Effector memory CD8-positive, alpha-beta T cell (primary cell): ENCODE measurements around the gene SOS2.

Source experiments
- ATAC-seq: fragments of 150-1000 bp; cut with Tn5 transposase; replicated peaks from 2 replicates; pipeline ENCODE4 v1.10.0; 2021; ENCODE audit warnings: mild to moderate bottlenecking, moderate library complexity
- DNase-seq, 3 experiments: peaks; one replicate each; pipeline ENCODE4 v3.0.0; 2021
- H3K27ac Mint-ChIP-seq, 2 donors: one replicate each; pipeline ENCODE4 v1.8.0; 2022; ENCODE audit warnings: mild to moderate bottlenecking in 2 of 2, mixed read lengths in 2 of 2, moderate library complexity in 2 of 2
- H3K27me3 Mint-ChIP-seq, 2 donors: one replicate each; pipeline ENCODE4 v1.8.0; 2022; ENCODE audit warnings: mixed read lengths in 2 of 2
- H3K36me3 Mint-ChIP-seq: one replicate; pipeline ENCODE4 v1.8.0; 2022; ENCODE audit warnings: mild to moderate bottlenecking, moderate library complexity, mixed read lengths; ENCODE audit not compliant: insufficient read depth
- H3K4me1 Mint-ChIP-seq, 2 donors: one replicate each; pipeline ENCODE4 v1.8.0; 2022; ENCODE audit warnings: low read depth in 2 of 2, mixed read lengths in 2 of 2
- H3K4me3 Mint-ChIP-seq, 2 donors: one replicate each; pipeline ENCODE4 v1.8.0; 2022; ENCODE audit warnings: mild to moderate bottlenecking in 2 of 2, mixed read lengths in 2 of 2, moderate library complexity in 2 of 2
- H3K9me3 Mint-ChIP-seq, 2 donors: one replicate each; pipeline ENCODE4 v1.8.0; 2022; ENCODE audit warnings: mixed read lengths in 2 of 2

Gene SOS2

GRCh38 chr14:50242096-50242495 is 10.7 kb upstream of the SOS2 start:
- H3K4me3 Mint-ChIP-seq = no peak overlapping the region
- DNase-seq = no peak
- no peak for ATAC-seq
- no peaks in the 10 kb centered on the region for H3K27me3 Mint-ChIP-seq
- no peaks in the 10 kb centered on the region for H3K9me3 Mint-ChIP-seq
- H3K36me3 Mint-ChIP-seq = peaks cover 4% of the 10 kb centered on the region
- no peak overlapping the region for H3K27ac Mint-ChIP-seq
- H3K4me1 Mint-ChIP-seq = no peaks in the 10 kb centered on the region

- H3K4me3 Mint-ChIP-seq = no peak overlapping the region
- ATAC-seq (no peak), DNase-seq (no peak)
- H3K4me1 Mint-ChIP-seq = peaks cover 2 to 5% of the 10 kb centered on the region in 2 donors
- H3K36me3 Mint-ChIP-seq = peaks cover 7% of the 10 kb centered on the region
- H3K27ac Mint-ChIP-seq = no peak overlapping the region
- no peaks in the 10 kb centered on the region for H3K27me3 Mint-ChIP-seq
- H3K9me3 Mint-ChIP-seq = no peaks in the 10 kb centered on the region
Measured at GRCh38 chr14:50237427-50237826, 6.0 kb upstream of the SOS2 start.

DNA sequence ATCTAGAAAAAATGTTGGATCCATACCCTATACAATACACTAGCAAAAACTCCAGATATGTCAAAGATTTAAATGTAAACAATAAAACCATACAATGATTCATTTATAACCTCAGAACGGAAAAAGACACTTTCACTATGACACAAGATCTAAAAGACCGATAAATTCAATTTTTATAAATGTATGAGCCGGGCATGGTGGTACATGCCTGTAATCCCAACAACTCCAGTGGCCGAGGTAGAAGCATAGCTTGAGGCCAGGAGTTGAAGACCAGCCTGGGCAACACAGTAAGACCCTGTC is 2.5 kb upstream of the SOS2 start:
- ATAC-seq = no peak
- H3K27ac Mint-ChIP-seq = peak overlapping the region in 1 of 2 donors; percentile 65
- H3K4me3 Mint-ChIP-seq = peak overlapping the region; percentile 38 to 45
- H3K9me3 Mint-ChIP-seq = no peaks in the 10 kb centered on the region
- H3K4me1 Mint-ChIP-seq = peaks cover 14 to 27% of the 10 kb centered on the region in 2 donors
- H3K36me3 Mint-ChIP-seq = peaks cover 19% of the 10 kb centered on the region
- no peaks in the 10 kb centered on the region for H3K27me3 Mint-ChIP-seq
- no peak for DNase-seq

GRCh38 chr14:50233166-50233950 is 2.0 kb upstream of the SOS2 start:
- Mint-ChIP-seq H3K4me1 (peaks cover 18 to 30% of the 10 kb centered on the region in 2 donors), H3K36me3 (peaks cover 23% of the 10 kb centered on the region), H3K4me3 (peak overlapping the region; percentile 38 to 45), H3K27me3 (no peaks in the 10 kb centered on the region), H3K9me3 (no peaks in the 10 kb centered on the region), H3K27ac (peak overlapping the region in 1 of 2 donors; percentile 65)
- ATAC-seq = no peak
- DNase-seq = no peak

DNA sequence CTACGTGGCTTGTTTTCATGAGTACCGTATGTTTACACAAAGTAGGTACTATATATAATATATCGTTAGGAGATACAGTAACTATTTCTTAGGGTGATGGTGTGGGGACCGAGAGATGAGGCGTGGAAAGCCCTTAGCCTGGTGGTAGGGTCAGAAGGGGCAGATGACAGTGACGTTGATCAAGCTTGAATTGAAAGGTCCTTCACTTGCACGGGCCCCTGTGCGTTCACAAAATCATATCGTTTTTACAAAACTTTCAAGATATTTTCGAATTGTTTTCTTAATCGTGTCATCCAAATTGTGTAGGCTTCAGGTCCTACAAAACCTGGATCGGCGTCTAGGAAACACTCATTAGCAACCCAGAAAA is 881 bp upstream of the SOS2 start:
- H3K27ac Mint-ChIP-seq = peak overlapping the region; percentile 81 to 91
- no peaks in the 10 kb centered on the region for H3K27me3 Mint-ChIP-seq
- no peak for DNase-seq
- H3K36me3 Mint-ChIP-seq = peaks cover 23% of the 10 kb centered on the region
- no peaks in the 10 kb centered on the region for H3K9me3 Mint-ChIP-seq
- no peak for ATAC-seq
- H3K4me3 Mint-ChIP-seq = peak overlapping the region; percentile 77 to 92
- peaks cover 19 to 30% of the 10 kb centered on the region in 2 donors for H3K4me1 Mint-ChIP-seq

- Mint-ChIP-seq H3K27me3 (no peaks in the 10 kb centered on the region), H3K4me1 (peaks cover 30 to 40% of the 10 kb centered on the region in 2 donors)
- DNase-seq = peak; percentile 20 to 53 (median 29)
Measured at GRCh38 chr14:50230701-50231474, 490 bp downstream of the SOS2 start.

GRCh38 chr14:50230401-50230700 is 1.0 kb downstream of the SOS2 start:
- DNase-seq (no peak), ATAC-seq (no peak)
- peaks cover 23% of the 10 kb centered on the region for H3K36me3 Mint-ChIP-seq
- peak overlapping the region; percentile 77 to 92 for H3K4me3 Mint-ChIP-seq
- H3K4me1 Mint-ChIP-seq = peaks cover 32 to 46% of the 10 kb centered on the region in 2 donors
- H3K9me3 Mint-ChIP-seq = no peaks in the 10 kb centered on the region
- peak overlapping the region; percentile 78 to 96 for H3K27ac Mint-ChIP-seq
- no peaks in the 10 kb centered on the region for H3K27me3 Mint-ChIP-seq

More at GRCh38 chr14:50230701-50231474, 490 bp downstream of the SOS2 start:
- Mint-ChIP-seq H3K4me3 (peak overlapping the region; percentile 77 to 92), H3K36me3 (peaks cover 23% of the 10 kb centered on the region), H3K27ac (peak overlapping the region; percentile 78 to 96), H3K9me3 (no peaks in the 10 kb centered on the region)
- ATAC-seq = peak; percentile 17

DNA sequence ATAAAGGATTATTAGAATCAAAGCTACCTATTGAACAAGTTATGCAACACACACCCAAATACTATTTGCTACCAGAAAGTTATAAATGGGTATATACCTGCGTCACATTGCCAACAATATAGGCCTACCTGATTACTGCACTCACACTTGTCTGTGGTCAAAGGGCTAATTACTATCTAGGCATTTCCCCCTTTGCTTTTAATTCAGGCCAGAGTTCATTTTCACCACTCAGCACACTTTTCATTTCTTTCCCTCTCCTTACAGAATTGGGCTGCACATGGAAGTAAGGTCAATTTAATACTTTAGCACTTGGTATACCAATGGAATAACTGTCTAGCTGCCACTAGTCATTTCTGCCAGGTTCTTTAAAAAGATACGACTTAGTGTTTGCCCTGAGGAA is 1.7 kb downstream of the SOS2 start:
- H3K4me3 Mint-ChIP-seq = peak overlapping the region; percentile 77 to 92
- peaks cover 23% of the 10 kb centered on the region for H3K36me3 Mint-ChIP-seq
- peak overlapping the region; percentile 19 to 78 for H3K27ac Mint-ChIP-seq
- H3K27me3 Mint-ChIP-seq = no peaks in the 10 kb centered on the region
- DNase-seq (no peak), ATAC-seq (no peak)
- peaks cover 32 to 50% of the 10 kb centered on the region in 2 donors for H3K4me1 Mint-ChIP-seq
- H3K9me3 Mint-ChIP-seq = no peaks in the 10 kb centered on the region

DNA sequence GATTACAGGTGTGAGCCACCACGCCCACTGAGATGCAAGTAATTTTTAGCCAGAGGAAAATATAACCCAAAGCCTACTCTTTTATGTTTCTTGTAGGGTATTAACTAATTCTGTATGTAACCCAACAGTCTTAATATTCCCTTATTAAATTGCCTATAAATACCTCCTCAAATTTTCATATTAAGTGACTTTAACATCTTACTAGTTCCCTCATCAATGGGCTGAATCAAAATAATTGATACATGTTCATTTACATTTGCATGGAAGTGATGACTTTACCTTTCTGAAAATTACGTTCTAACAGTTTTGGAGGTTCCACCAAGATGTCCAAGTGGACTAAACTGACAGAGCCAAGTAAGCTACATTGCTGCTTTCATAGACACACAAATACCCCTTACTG is 3.1 kb downstream of the SOS2 start:
- DNase-seq (no peak), ATAC-seq (no peak)
- H3K27me3 Mint-ChIP-seq = no peaks in the 10 kb centered on the region
- no peak overlapping the region for H3K4me3 Mint-ChIP-seq
- peaks cover 16% of the 10 kb centered on the region for H3K36me3 Mint-ChIP-seq
- no peaks in the 10 kb centered on the region for H3K9me3 Mint-ChIP-seq
- peaks cover 37 to 56% of the 10 kb centered on the region in 2 donors for H3K4me1 Mint-ChIP-seq
- H3K27ac Mint-ChIP-seq = no peak overlapping the region

DNA sequence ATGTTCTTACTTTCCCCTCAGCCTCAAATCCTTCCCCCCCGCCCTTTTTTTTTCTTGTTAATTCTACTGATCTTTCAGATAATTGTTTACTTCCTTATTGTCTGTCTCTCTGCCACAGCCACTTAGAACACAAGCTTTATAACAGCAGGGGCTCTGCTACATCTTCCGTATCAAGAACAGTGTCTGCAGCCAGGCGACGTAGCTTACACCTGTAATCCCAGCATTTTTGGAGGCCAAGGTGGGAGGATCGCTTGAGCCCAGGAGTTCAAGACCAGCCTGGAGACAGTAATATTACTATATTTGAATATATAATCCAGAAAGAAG is 5.4 kb downstream of the SOS2 start:
- no peaks in the 10 kb centered on the region for H3K27me3 Mint-ChIP-seq
- H3K36me3 Mint-ChIP-seq = peaks cover 19% of the 10 kb centered on the region
- H3K4me3 Mint-ChIP-seq = no peak overlapping the region
- H3K4me1 Mint-ChIP-seq = peaks cover 42 to 69% of the 10 kb centered on the region in 2 donors
- peak overlapping the region; percentile 62 to 87 for H3K27ac Mint-ChIP-seq
- ATAC-seq (no peak), DNase-seq (no peak)
- no peaks in the 10 kb centered on the region for H3K9me3 Mint-ChIP-seq

- H3K27me3 Mint-ChIP-seq = no peaks in the 10 kb centered on the region
- DNase-seq (no peak), ATAC-seq (no peak)
- no peaks in the 10 kb centered on the region for H3K9me3 Mint-ChIP-seq
- H3K36me3 Mint-ChIP-seq = peaks cover 13% of the 10 kb centered on the region
- H3K27ac Mint-ChIP-seq = peak overlapping the region in 1 of 2 donors; percentile 62
- peaks cover 40 to 67% of the 10 kb centered on the region in 2 donors for H3K4me1 Mint-ChIP-seq
- no peak overlapping the region for H3K4me3 Mint-ChIP-seq
Measured at GRCh38 chr14:50225067-50225973, 6.1 kb downstream of the SOS2 start.

- Mint-ChIP-seq H3K36me3 (peaks cover 12% of the 10 kb centered on the region), H3K4me1 (peaks cover 33 to 60% of the 10 kb centered on the region in 2 donors), H3K4me3 (peak overlapping the region in 1 of 2 donors; percentile 23), H3K27me3 (no peaks in the 10 kb centered on the region), H3K27ac (peak overlapping the region; percentile 8 to 36), H3K9me3 (no peaks in the 10 kb centered on the region)
- ATAC-seq (no peak), DNase-seq (no peak)
Measured at GRCh38 chr14:50222055-50222613, 9.2 kb downstream of the SOS2 start.

DNA sequence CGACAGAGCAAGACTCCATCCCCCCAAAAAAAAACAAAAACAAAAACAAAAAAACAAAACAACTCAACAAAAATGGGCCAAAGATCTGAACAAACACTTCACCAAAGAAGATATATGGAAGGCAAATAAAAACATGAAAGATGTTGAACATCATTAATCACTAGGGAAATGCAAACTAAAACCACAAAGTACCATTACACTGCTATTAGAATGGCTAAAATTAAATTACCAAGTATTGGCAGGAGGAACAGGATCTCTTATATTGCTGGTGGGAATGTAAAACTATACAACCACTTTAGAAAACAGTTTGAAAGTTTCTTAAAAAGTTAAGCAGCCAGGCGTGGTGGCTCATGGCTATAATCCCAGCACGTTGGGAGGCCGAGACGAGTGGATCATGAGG is 12.9 kb downstream of the SOS2 start:
- Mint-ChIP-seq H3K4me3 (no peak overlapping the region), H3K27me3 (no peaks in the 10 kb centered on the region), H3K27ac (no peak overlapping the region), H3K9me3 (no peaks in the 10 kb centered on the region), H3K4me1 (peaks cover 19 to 37% of the 10 kb centered on the region in 2 donors), H3K36me3 (peaks cover 12% of the 10 kb centered on the region)
- DNase-seq (no peak), ATAC-seq (no peak)
